GM12865 (cell line): Measurements from ENCODE around the gene MACROD1.

Experiments used
- DNase-seq: peaks from one replicate; pipeline ENCODE4 v3.0.0; 2010; ENCODE audit warnings: low read depth
- H3K4me3 ChIP-seq: 2 replicates; pipeline ENCODE4 v1.5.1; 2011; ENCODE audit warnings: mild to moderate bottlenecking, low read depth, low read length, control low read depth
- CTCF ChIP-seq: IDR thresholded peaks from 2 replicates; pipeline ENCODE4 v1.5.1; 2011; ENCODE audit warnings: low read length, control low read depth, low read depth, inconsistent platforms; ENCODE audit not compliant: insufficient read depth; ENCODE audit errors: missing control alignments

The MACROD1 gene

GRCh38 chr11:64067230-64067993 is 98.5 kb downstream of the MACROD1 start:
- DNase-seq = no peak
- TF ChIP-seq CTCF = no peak
- no peak overlapping the region for H3K4me3 ChIP-seq

GRCh38 chr11:64065712-64066111 is 100.2 kb downstream of the MACROD1 start:
- DNase-seq = no peak
- TF ChIP-seq CTCF = no peak
- no peak overlapping the region for H3K4me3 ChIP-seq

GRCh38 chr11:64065141-64065465 is 100.8 kb downstream of the MACROD1 start:
- no peak overlapping the region for H3K4me3 ChIP-seq
- no peak for DNase-seq
- no peak for TF ChIP-seq CTCF

GRCh38 chr11:64064374-64065140 is 101.4 kb downstream of the MACROD1 start:
- no peak for TF ChIP-seq CTCF
- DNase-seq = no peak
- H3K4me3 ChIP-seq = no peak overlapping the region

- DNase-seq = no peak
- TF ChIP-seq CTCF = no peak
- no peak overlapping the region for H3K4me3 ChIP-seq
Measured at GRCh38 chr11:64063777-64064176, 102.1 kb downstream of the MACROD1 start.

GRCh38 chr11:64062185-64063039 is 103.5 kb downstream of the MACROD1 start:
- TF ChIP-seq CTCF = no peak
- no peak overlapping the region for H3K4me3 ChIP-seq
- no peak for DNase-seq
